ENCODE measurements around the gene JARID2.

Gene JARID2

DNA sequence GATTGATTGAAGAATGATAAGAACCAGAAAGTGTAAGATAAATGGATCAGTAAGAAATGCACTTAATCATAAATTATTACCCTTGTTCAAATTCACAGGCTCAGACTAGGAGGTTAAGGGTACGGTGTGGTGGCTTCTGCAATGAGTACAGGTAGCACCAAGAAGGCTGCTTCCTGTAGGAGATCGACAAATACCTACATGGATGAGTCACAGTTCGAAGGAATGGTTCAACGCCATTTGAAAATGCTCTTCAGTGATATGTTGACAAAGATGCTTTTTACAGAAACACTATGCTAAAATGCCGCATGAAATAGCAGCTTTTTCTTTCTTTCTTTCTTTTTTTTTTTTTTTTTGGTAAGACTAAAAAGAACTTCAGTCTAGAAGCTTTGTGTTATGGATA, 300.7 kb downstream of the JARID2 start:
- CTCF ChIA-PET, result interaction anchor here (0.6 kb wide), 1 partner anchor 10 kb away, joined by 3 read pairs; no protein-coding TSS in a partner anchor
- TF ChIP-seq SCRT1 (tag by site-specific recombination; IDR thresholded peaks at IDR 0.05; ENCODE audit: borderline replicate concordance), result no peak
- TF ChIP-seq, protein P1, sequence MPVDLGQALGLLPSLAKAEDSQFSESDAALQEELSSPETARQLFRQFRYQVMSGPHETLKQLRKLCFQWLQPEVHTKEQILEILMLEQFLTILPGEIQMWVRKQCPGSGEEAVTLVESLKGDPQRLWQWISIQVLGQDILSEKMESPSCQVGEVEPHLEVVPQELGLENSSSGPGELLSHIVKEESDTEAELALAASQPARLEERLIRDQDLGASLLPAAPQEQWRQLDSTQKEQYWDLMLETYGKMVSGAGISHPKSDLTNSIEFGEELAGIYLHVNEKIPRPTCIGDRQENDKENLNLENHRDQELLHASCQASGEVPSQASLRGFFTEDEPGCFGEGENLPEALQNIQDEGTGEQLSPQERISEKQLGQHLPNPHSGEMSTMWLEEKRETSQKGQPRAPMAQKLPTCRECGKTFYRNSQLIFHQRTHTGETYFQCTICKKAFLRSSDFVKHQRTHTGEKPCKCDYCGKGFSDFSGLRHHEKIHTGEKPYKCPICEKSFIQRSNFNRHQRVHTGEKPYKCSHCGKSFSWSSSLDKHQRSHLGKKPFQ (tag by site-specific recombination; IDR thresholded peaks at IDR 0.05), result no peak
- TF ChIP-seq ZNF223 (tag by site-specific recombination; IDR thresholded peaks at IDR 0.05), result no peak
- TF ChIP-seq ZNF621 (tag by site-specific recombination; IDR thresholded peaks at IDR 0.05), result no peak
- no peak for TF ChIP-seq PRDM1 (tag by site-specific recombination; IDR thresholded peaks at IDR 0.05)
- no peak for TF ChIP-seq ZNF76 (tag by site-specific recombination; IDR thresholded peaks at IDR 0.05; ENCODE audit: borderline replicate concordance, low read depth)
- no peak for TF ChIP-seq ZNF707 (tag by site-specific recombination; IDR thresholded peaks at IDR 0.05)
- TF ChIP-seq ZNF175 (tag by site-specific recombination; IDR thresholded peaks at IDR 0.05), result no peak
- TF ChIP-seq KLF7 (tag by site-specific recombination; IDR thresholded peaks at IDR 0.05; ENCODE audit: borderline replicate concordance), result no peak
- TF ChIP-seq GLIS1 (tag by site-specific recombination; IDR thresholded peaks at IDR 0.05), result no peak
- no peak for TF ChIP-seq ZNF24 (tag by site-specific recombination; IDR thresholded peaks at IDR 0.05)
- TF ChIP-seq ZNF211 (tag by site-specific recombination; IDR thresholded peaks at IDR 0.05; ENCODE audit: low read depth), result no peak
- TF ChIP-seq KLF1 (tag by site-specific recombination; IDR thresholded peaks at IDR 0.05), result no peak
- no peak for TF ChIP-seq KLF9 (tag by site-specific recombination; IDR thresholded peaks at IDR 0.05; ENCODE audit: low read depth)
- TF ChIP-seq, protein P2, sequence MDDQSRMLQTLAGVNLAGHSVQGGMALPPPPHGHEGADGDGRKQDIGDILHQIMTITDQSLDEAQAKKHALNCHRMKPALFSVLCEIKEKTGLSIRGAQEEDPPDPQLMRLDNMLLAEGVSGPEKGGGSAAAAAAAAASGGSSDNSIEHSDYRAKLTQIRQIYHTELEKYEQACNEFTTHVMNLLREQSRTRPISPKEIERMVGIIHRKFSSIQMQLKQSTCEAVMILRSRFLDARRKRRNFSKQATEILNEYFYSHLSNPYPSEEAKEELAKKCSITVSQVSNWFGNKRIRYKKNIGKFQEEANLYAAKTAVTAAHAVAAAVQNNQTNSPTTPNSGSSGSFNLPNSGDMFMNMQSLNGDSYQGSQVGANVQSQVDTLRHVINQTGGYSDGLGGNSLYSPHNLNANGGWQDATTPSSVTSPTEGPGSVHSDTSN (CRISPR knock-in tag; IDR thresholded peaks at IDR 0.05), result no peak

DNA sequence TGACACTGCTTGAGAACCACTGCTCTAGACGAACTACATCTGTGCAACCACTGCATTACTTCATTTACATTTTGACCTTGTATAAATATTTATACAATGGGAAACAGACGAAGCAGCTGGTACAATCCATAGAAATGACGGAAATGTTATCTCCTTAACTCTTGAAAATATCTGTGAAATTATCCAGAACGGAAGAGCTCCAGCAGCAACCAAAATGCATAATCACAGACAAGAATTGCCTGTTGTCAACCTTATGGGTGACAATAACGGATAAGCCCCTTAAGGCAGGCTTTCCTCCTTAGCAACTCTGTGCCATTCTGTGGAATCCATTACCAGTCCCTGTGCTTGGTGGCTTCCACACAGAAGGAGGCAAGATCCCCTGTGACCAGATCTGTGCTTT, 301.5 kb downstream of the JARID2 start:
- CTCF ChIA-PET, result no interaction called here
- TF ChIP-seq GFI1B (tag by site-specific recombination; IDR thresholded peaks at IDR 0.05), result no peak
- TF ChIP-seq HOXD13 (CRISPR knock-in tag; IDR thresholded peaks at IDR 0.05; ENCODE audit: borderline replicate concordance), result no peak
- TF ChIP-seq, protein P3, sequence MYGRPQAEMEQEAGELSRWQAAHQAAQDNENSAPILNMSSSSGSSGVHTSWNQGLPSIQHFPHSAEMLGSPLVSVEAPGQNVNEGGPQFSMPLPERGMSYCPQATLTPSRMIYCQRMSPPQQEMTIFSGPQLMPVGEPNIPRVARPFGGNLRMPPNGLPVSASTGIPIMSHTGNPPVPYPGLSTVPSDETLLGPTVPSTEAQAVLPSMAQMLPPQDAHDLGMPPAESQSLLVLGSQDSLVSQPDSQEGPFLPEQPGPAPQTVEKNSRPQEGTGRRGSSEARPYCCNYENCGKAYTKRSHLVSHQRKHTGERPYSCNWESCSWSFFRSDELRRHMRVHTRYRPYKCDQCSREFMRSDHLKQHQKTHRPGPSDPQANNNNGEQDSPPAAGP (tag by site-specific recombination; IDR thresholded peaks at IDR 0.05), result no peak
- no peak for TF ChIP-seq SCRT2 (tag by site-specific recombination; IDR thresholded peaks at IDR 0.05)
- TF ChIP-seq ZEB2 (tag by site-specific recombination; IDR thresholded peaks at IDR 0.05), result no peak
- no peak for TF ChIP-seq ZNF670 (tag by site-specific recombination; IDR thresholded peaks at IDR 0.05; ENCODE audit: low read depth)
- no peak for TF ChIP-seq ZBTB21 (tag by site-specific recombination; IDR thresholded peaks at IDR 0.05)
- no peak for TF ChIP-seq ZXDB (tag by site-specific recombination; IDR thresholded peaks at IDR 0.05)
- TF ChIP-seq ZNF248 (tag by site-specific recombination; IDR thresholded peaks at IDR 0.05), result no peak
- TF ChIP-seq ZNF747 (tag by site-specific recombination; IDR thresholded peaks at IDR 0.05), result no peak
- TF ChIP-seq, protein P4, sequence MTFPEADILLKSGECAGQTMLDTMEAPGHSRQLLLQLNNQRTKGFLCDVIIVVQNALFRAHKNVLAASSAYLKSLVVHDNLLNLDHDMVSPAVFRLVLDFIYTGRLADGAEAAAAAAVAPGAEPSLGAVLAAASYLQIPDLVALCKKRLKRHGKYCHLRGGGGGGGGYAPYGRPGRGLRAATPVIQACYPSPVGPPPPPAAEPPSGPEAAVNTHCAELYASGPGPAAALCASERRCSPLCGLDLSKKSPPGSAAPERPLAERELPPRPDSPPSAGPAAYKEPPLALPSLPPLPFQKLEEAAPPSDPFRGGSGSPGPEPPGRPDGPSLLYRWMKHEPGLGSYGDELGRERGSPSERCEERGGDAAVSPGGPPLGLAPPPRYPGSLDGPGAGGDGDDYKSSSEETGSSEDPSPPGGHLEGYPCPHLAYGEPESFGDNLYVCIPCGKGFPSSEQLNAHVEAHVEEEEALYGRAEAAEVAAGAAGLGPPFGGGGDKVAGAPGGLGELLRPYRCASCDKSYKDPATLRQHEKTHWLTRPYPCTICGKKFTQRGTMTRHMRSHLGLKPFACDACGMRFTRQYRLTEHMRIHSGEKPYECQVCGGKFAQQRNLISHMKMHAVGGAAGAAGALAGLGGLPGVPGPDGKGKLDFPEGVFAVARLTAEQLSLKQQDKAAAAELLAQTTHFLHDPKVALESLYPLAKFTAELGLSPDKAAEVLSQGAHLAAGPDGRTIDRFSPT (tag by site-specific recombination; IDR thresholded peaks at IDR 0.05), result no peak
- TF ChIP-seq, protein P5, sequence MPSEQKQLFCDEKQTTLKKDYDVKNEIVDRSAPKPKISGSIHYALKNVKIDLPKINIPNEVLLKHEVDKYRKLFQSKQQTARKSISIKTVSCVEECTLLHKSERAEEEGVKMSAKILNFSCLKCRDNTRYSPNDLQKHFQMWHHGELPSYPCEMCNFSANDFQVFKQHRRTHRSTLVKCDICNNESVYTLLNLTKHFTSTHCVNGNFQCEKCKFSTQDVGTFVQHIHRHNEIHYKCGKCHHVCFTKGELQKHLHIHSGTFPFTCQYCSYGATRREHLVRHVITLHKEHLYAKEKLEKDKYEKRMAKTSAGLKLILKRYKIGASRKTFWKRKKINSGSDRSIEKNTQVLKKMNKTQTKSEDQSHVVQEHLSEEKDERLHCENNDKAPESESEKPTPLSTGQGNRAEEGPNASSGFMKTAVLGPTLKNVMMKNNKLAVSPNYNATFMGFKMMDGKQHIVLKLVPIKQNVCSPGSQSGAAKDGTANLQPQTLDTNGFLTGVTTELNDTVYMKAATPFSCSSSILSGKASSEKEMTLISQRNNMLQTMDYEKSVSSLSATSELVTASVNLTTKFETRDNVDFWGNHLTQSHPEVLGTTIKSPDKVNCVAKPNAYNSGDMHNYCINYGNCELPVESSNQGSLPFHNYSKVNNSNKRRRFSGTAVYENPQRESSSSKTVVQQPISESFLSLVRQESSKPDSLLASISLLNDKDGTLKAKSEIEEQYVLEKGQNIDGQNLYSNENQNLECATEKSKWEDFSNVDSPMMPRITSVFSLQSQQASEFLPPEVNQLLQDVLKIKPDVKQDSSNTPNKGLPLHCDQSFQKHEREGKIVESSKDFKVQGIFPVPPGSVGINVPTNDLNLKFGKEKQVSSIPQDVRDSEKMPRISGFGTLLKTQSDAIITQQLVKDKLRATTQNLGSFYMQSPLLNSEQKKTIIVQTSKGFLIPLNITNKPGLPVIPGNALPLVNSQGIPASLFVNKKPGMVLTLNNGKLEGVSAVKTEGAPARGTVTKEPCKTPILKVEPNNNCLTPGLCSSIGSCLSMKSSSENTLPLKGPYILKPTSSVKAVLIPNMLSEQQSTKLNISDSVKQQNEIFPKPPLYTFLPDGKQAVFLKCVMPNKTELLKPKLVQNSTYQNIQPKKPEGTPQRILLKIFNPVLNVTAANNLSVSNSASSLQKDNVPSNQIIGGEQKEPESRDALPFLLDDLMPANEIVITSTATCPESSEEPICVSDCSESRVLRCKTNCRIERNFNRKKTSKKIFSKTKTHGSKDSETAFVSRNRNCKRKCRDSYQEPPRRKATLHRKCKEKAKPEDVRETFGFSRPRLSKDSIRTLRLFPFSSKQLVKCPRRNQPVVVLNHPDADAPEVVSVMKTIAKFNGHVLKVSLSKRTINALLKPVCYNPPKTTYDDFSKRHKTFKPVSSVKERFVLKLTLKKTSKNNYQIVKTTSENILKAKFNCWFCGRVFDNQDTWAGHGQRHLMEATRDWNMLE (tag by site-specific recombination; conservative IDR thresholded peaks at IDR 0.05; ENCODE audit: low read depth), result no peak
- TF ChIP-seq ZNF175 (tag by site-specific recombination; IDR thresholded peaks at IDR 0.05), result no peak

More for the DNA sequence above, 300.7 kb downstream of the JARID2 start:
- Histone ChIP-seq H3K36me3 (ENCODE audit: control insufficient read depth in 2 of 2, insufficient read depth in 1 of 2, low read length in 2 of 2) (no peaks in the 10 kb centered on the region), H3K27ac (ENCODE audit: extremely low read depth, low read depth, low read length) (no peak overlapping the region), H3K9me3 (ENCODE audit: control insufficient read depth, insufficient read depth, low read depth, low read length) (no peaks in the 10 kb centered on the region), H3K4me1 (ENCODE audit: control insufficient read depth, insufficient read depth, low read length) (peaks cover 8% of the 10 kb centered on the region; the same call in 1 of the 2 replicates), H3K4me3 (ENCODE audit: low read depth, low read length) (no peak overlapping the region)
- POLR2A ChIA-PET, result no interaction called here

More for the DNA sequence above, 301.5 kb downstream of the JARID2 start:
- Histone ChIP-seq H3K9me3 (ENCODE audit: control insufficient read depth, insufficient read depth, low read depth, low read length) (no peaks in the 10 kb centered on the region), H3K4me1 (ENCODE audit: control insufficient read depth, insufficient read depth, low read length) (peaks cover 14% of the 10 kb centered on the region; the same call in 1 of the 2 replicates), H3K27ac (ENCODE audit: extremely low read depth, low read depth, low read length) (no peak overlapping the region), H3K36me3 (ENCODE audit: control insufficient read depth in 2 of 2, insufficient read depth in 1 of 2, low read length in 2 of 2) (no peaks in the 10 kb centered on the region), H3K4me3 (ENCODE audit: low read depth, low read length) (no peak overlapping the region)
- POLR2A ChIA-PET, result no interaction called here
